K562 (cell line): ENCODE data around the gene CUL2. TPM values are rescaled to one million over a fixed set of nuclear protein-coding genes. Genes with fewer than 3 reads are reported as not detected.

Source experiments
- ATAC-seq: fragments of 200-7000 bp; cut with Tn5 transposase; 3 replicates; pipeline ENCODE4 v1.9.1; 2020; ENCODE audit warnings: moderate library complexity
- BruUV-seq: library from RNA; stranded (reverse); fragments of 400-500 nt; replicated peaks from 2 replicates; lab custom pipeline; 2021; lab: Mats Ljungman, UMichigan
- CTCF ChIA-PET: fragments of 300-600 bp; formaldehyde crosslinking; extraction: SDS; loops from one replicate; lab custom pipeline; 2021; ENCODE audit warnings: low intra/inter-chr PET ratio; lab: Yijun Ruan, JAX
- POLR2A ChIA-PET: fragments of 300-600, 350-650 bp; sonication (Branson Sonifier 250); formaldehyde crosslinking; extraction: SDS; loops from one replicate; lab custom pipeline; 2021; ENCODE audit warnings: antibody characterized with exemption, inconsistent platforms; lab: Yijun Ruan, JAX
- DNase-seq, 4 experiments: peaks; one replicate each; pipeline versions ENCODE4 v3.0.0 to v3.0.0-alpha.2; 2011 to 2018; ENCODE audit warnings: low spot score in 3 of 4, mixed read lengths in 3 of 4; ENCODE audit errors: extremely low read depth in 1 of 4
- FAIRE-seq: peaks from 2 replicates; lab custom pipeline; 2011; peaks lifted over from hg19 to GRCh38; lab: Jason Lieb, UNC
- H2AFZ ChIP-seq: 2 replicates; pipeline ENCODE4 v1.6.0; 2011; ENCODE audit warnings: low read depth, low read length, control low read depth, inconsistent platforms
- H3K27ac ChIP-seq: fragments of 200-600 bp; 3 replicates; pipeline ENCODE4 v1.8.0; 2011; ENCODE audit warnings: low read depth, mild to moderate bottlenecking, control low read depth, inconsistent platforms, low read length, moderate library complexity, mixed read lengths; ENCODE audit errors: extremely low read depth
- H3K27me3 ChIP-seq, 2 experiments: fragments of 300-600 bp in 1 of 2; 2 replicates in 1 of 2; 3 replicates in 1 of 2; pipeline versions ENCODE4 v1.6.0 to v1.8.0; 2011; ENCODE audit warnings: inconsistent platforms in 2 of 2, low read length in 2 of 2, mild to moderate bottlenecking in 1 of 2, mixed read lengths in 1 of 2, moderate library complexity in 1 of 2; ENCODE audit not compliant: control insufficient read depth in 2 of 2, insufficient read depth in 2 of 2
- H3K36me3 ChIP-seq: fragments of 300-600 bp; 3 replicates; pipeline ENCODE4 v1.8.0; 2011; ENCODE audit warnings: mild to moderate bottlenecking, low read length, inconsistent platforms; ENCODE audit not compliant: control insufficient read depth, insufficient read depth
- H3K4me1 ChIP-seq, 2 experiments: fragments of 200-600 bp in 1 of 2; replicated peaks in 1 of 2; 2 replicates in 1 of 2; 3 replicates in 1 of 2; pipeline versions ENCODE4 v1.5.1 to v1.8.0; 2011; ENCODE audit warnings: inconsistent platforms in 2 of 2, low read length in 2 of 2, mild to moderate bottlenecking in 1 of 2, mixed read lengths in 1 of 2, moderate library complexity in 1 of 2; ENCODE audit not compliant: control insufficient read depth in 2 of 2, insufficient read depth in 2 of 2
- H3K4me2 ChIP-seq: 2 replicates; pipeline ENCODE4 v1.6.1; 2011; ENCODE audit warnings: low read length, control low read depth, inconsistent platforms, mixed read lengths; ENCODE audit not compliant: insufficient read depth
- H3K4me3 ChIP-seq: fragments of 200-600 bp; sonication (generic), shearing (Covaris generic); 2 replicates; pipeline ENCODE4 v1.5.1; 2016; ENCODE audit warnings: control low read depth, inconsistent platforms
- H3K79me2 ChIP-seq: fragments of 200-600 bp; 3 replicates; pipeline ENCODE4 v1.8.0; 2011; ENCODE audit warnings: low read length, inconsistent platforms; ENCODE audit not compliant: control insufficient read depth, insufficient read depth
- H3K9ac ChIP-seq, 2 experiments: 2 replicates each; pipeline versions ENCODE4 v1.6.0 to v1.6.1; 2011; ENCODE audit warnings: low read depth in 2 of 2, low read length in 2 of 2, control low read depth in 1 of 2, inconsistent platforms in 1 of 2, mild to moderate bottlenecking in 1 of 2, mixed read lengths in 1 of 2; ENCODE audit not compliant: insufficient read depth in 1 of 2
- H3K9me1 ChIP-seq: one replicate; pipeline ENCODE4 v1.6.0; 2011; ENCODE audit warnings: inconsistent platforms, mild to moderate bottlenecking, low read length, moderate library complexity; ENCODE audit not compliant: control insufficient read depth, insufficient read depth
- H3K9me3 ChIP-seq: replicated peaks from 2 replicates; pipeline ENCODE4 v1.5.1; 2011; ENCODE audit warnings: low read depth, low read length, inconsistent platforms; ENCODE audit not compliant: control insufficient read depth, insufficient read depth
- H4K20me1 ChIP-seq: replicated peaks from 2 replicates; pipeline ENCODE4 v1.6.1; 2011; ENCODE audit warnings: low read length, inconsistent platforms, mixed read lengths; ENCODE audit not compliant: control insufficient read depth, insufficient read depth
- BMI1 ChIP-seq: fragments of 150-350 bp; IDR thresholded peaks from 2 replicates; pipeline ENCODE4 v1.6.1; 2014; ENCODE audit warnings: low read length
- CCAR2 ChIP-seq: fragments of 200-400 bp; formaldehyde crosslinking; IDR thresholded peaks from 2 replicates; pipeline ENCODE4 v1.6.1; 2017; ENCODE audit warnings: mild to moderate bottlenecking, low read depth, low read length
- GTF2A2 ChIP-seq: IDR thresholded peaks from 2 replicates; pipeline ENCODE4 v1.6.1; 2016; ENCODE audit warnings: mild to moderate bottlenecking, missing genetic modification characterization, missing compliant biosample characterization
- JUND ChIP-seq, 2 experiments: IDR thresholded peaks; 2 replicates in 1 of 2; 3 replicates in 1 of 2; pipeline ENCODE4 v1.6.1; 2011; ENCODE audit warnings: borderline replicate concordance in 2 of 2, low read depth in 2 of 2, low read length in 2 of 2, improper control_type of control experiment in 1 of 2, missing biosample characterization in 1 of 2, missing genetic modification characterization in 1 of 2, missing genetic modification reagents in 1 of 2
- MAFF ChIP-seq: IDR thresholded peaks from 2 replicates; pipeline ENCODE4 v1.6.1; 2012; ENCODE audit warnings: low read length, improper control_type of control experiment
- NBN ChIP-seq: fragments of 450-650 bp; IDR thresholded peaks from 2 replicates; pipeline ENCODE4 v1.6.1; 2016; ENCODE audit warnings: low read depth, mild to moderate bottlenecking
- NFRKB ChIP-seq: fragments of 450-650 bp; IDR thresholded peaks from 2 replicates; pipeline ENCODE4 v1.6.1; 2016; ENCODE audit warnings: low read depth
- NR3C1 ChIP-seq: sonication (generic); formaldehyde crosslinking; IDR thresholded peaks from 2 replicates; pipeline ENCODE4 v1.8.1; 2022; ENCODE audit warnings: missing genetic modification reagents
- SAP30 ChIP-seq: fragments of 200-600 bp; sonication (generic); IDR thresholded peaks from 2 replicates; pipeline ENCODE4 v1.6.1; 2012; ENCODE audit warnings: borderline replicate concordance, low read depth, mild to moderate bottlenecking, moderate library complexity, low read length, control low read depth, inconsistent platforms; ENCODE audit not compliant: insufficient read depth, poor library complexity, severe bottlenecking
- SNIP1 ChIP-seq: fragments of 450-650 bp; IDR thresholded peaks from 2 replicates; pipeline ENCODE4 v1.7.1; 2017; ENCODE audit warnings: low read depth, mild to moderate bottlenecking
- ZBED1 ChIP-seq: IDR thresholded peaks from 2 replicates; pipeline ENCODE4 v1.6.1; 2014
- ZNF384 ChIP-seq: IDR thresholded peaks from 2 replicates; pipeline ENCODE4 v1.6.1; 2012; ENCODE audit warnings: low read depth, low read length, improper control_type of control experiment
- ZNF76 ChIP-seq: fragments of 250-450 bp; sonication (Bioruptor Pico); IDR thresholded peaks from 2 replicates; pipeline ENCODE4 v1.4.0; 2020; ENCODE audit warnings: mild to moderate bottlenecking, moderate library complexity, borderline replicate concordance
- WGBS: fragments of 100-300 bp; shearing (Covaris generic); methylation state at CpG from one replicate; pipeline ENCODE4 v1.1.6; 2016; ENCODE audit warnings: low coverage, mixed read lengths; ENCODE audit not compliant: insufficient coverage; ENCODE audit errors: missing lambda C conversion rate; 5-methylcytosine and 5-hydroxymethylcytosine counted together
- in situ Hi-C: fragments of 300-500 bp; cut with MboI; formaldehyde crosslinking; loops from 4 replicates; pipeline ENCODE4 v1.15.0; 2018; ENCODE audit warnings: inconsistent platforms, mixed read lengths
- intact Hi-C: fragments of 100-400 bp; cut with micrococcal nuclease; formaldehyde crosslinking; loops from 2 replicates; pipeline ENCODE4 v1.14.2; 2022
- polyA plus RNA-seq, 8 experiments: library from polyadenylated mRNA; depleted of rRNA in 4 of 8; stranded (reverse) in 5 of 8; unstranded in 3 of 8; fragments of >200 nt; fragmentation: Nextera tagmentation in 2 of 8; fragmentation: Illumina TruSeq in 1 of 8; extraction: Ambion mirVana in 2 of 8; extraction: Trizol in 1 of 8; gene quantifications; 2 replicates each; pipeline versions ENCODE4 v1.2.1 to v1.2.3, GENCODE V29; 2011 to 2014; ENCODE audit warnings: inconsistent platforms in 1 of 8, missing spikeins in 1 of 8
- total RNA-seq, 7 experiments: library from RNA; depleted of rRNA in 6 of 7; stranded (reverse); fragments of >200 nt in 6 of 7; fragmentation: Illumina TruSeq in 2 of 7; extraction: Trizol in 2 of 7; gene quantifications; 2 replicates each; pipeline versions ENCODE4 v1.2.1 to v1.2.3, GENCODE V29; 2011 to 2021; ENCODE audit warnings: low replicate concordance in 1 of 7
- TF ChIP-seq, protein P1 (sequence below): fragments of 450-650 bp; IDR thresholded peaks from 2 replicates; pipeline ENCODE4 v1.6.1; 2016; ENCODE audit warnings: low read depth, mild to moderate bottlenecking, moderate library complexity
- TF ChIP-seq, protein P2 (sequence below): fragments of 450-650 bp; IDR thresholded peaks from 2 replicates; pipeline ENCODE4 v1.6.1; 2017; ENCODE audit warnings: antibody characterized with exemption
- TF ChIP-seq, protein P3 (sequence below): fragments of 150-350 bp; IDR thresholded peaks from 2 replicates; pipeline ENCODE4 v1.6.1; 2014; ENCODE audit warnings: low read depth, mild to moderate bottlenecking, low read length, borderline replicate concordance

Gene CUL2
- total and polyA plus RNA-seq, 9 of the 15 experiments (the other 6 are each of a cell fraction or from before 2014, with no cell fraction given) = 17.3 to 46.3 (median 41.2) TPM

DNA sequence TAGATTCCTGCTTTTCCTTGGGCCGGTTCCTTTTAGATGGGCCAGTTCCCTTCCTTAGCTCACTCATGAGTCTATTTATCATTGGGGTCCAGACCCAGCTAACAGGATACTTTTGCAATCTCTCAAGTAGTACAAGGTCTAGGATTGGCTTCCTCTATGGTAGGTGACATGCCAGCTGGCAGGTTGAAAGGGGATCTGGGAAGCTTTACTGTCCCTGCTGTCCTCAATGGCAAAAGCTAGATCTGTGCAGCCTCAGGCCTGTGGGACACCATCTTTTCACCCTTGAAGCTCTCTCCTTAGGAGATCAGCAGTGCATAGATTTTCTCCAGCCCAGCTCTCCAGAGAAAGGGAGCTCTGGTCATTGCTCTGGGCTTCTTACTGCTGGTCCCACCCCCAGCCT is 96.4 kb downstream of the CUL2 start:
- H3K9ac ChIP-seq = no peak overlapping the region
- no peak for TF ChIP-seq GTF2A2 (tag)
- TF ChIP-seq, protein P1, sequence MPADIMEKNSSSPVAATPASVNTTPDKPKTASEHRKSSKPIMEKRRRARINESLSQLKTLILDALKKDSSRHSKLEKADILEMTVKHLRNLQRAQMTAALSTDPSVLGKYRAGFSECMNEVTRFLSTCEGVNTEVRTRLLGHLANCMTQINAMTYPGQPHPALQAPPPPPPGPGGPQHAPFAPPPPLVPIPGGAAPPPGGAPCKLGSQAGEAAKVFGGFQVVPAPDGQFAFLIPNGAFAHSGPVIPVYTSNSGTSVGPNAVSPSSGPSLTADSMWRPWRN = no peak
- TF ChIP-seq ZNF384 = no peak
- no peak for TF ChIP-seq NR3C1 (CRISPR knock-in tag)
- no peak for TF ChIP-seq ZNF76
- no peak for TF ChIP-seq SAP30
- TF ChIP-seq, protein P2, sequence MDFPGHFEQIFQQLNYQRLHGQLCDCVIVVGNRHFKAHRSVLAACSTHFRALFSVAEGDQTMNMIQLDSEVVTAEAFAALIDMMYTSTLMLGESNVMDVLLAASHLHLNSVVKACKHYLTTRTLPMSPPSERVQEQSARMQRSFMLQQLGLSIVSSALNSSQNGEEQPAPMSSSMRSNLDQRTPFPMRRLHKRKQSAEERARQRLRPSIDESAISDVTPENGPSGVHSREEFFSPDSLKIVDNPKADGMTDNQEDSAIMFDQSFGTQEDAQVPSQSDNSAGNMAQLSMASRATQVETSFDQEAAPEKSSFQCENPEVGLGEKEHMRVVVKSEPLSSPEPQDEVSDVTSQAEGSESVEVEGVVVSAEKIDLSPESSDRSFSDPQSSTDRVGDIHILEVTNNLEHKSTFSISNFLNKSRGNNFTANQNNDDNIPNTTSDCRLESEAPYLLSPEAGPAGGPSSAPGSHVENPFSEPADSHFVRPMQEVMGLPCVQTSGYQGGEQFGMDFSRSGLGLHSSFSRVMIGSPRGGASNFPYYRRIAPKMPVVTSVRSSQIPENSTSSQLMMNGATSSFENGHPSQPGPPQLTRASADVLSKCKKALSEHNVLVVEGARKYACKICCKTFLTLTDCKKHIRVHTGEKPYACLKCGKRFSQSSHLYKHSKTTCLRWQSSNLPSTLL = no peak
- TF ChIP-seq, protein P3, sequence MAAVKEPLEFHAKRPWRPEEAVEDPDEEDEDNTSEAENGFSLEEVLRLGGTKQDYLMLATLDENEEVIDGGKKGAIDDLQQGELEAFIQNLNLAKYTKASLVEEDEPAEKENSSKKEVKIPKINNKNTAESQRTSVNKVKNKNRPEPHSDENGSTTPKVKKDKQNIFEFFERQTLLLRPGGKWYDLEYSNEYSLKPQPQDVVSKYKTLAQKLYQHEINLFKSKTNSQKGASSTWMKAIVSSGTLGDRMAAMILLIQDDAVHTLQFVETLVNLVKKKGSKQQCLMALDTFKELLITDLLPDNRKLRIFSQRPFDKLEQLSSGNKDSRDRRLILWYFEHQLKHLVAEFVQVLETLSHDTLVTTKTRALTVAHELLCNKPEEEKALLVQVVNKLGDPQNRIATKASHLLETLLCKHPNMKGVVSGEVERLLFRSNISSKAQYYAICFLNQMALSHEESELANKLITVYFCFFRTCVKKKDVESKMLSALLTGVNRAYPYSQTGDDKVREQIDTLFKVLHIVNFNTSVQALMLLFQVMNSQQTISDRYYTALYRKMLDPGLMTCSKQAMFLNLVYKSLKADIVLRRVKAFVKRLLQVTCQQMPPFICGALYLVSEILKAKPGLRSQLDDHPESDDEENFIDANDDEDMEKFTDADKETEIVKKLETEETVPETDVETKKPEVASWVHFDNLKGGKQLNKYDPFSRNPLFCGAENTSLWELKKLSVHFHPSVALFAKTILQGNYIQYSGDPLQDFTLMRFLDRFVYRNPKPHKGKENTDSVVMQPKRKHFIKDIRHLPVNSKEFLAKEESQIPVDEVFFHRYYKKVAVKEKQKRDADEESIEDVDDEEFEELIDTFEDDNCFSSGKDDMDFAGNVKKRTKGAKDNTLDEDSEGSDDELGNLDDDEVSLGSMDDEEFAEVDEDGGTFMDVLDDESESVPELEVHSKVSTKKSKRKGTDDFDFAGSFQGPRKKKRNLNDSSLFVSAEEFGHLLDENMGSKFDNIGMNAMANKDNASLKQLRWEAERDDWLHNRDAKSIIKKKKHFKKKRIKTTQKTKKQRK = no peak
- no peak for TF ChIP-seq JUND (IDR thresholded peaks at IDR 0.05; ENCODE audit: borderline replicate concordance, low read depth, low read length)
- TF ChIP-seq JUND (tag; IDR thresholded peaks at IDR 0.05; ENCODE audit: borderline replicate concordance, low read depth, low read length) = no peak
- TF ChIP-seq NBN = no peak
- no peak for TF ChIP-seq MAFF
- no peak for TF ChIP-seq ZBED1
- TF ChIP-seq NFRKB = no peak
- no peak for TF ChIP-seq BMI1
- no peak for TF ChIP-seq CCAR2
- TF ChIP-seq SNIP1 = no peak

More for the DNA sequence above, 96.4 kb downstream of the CUL2 start:
- BruUV-seq = no TSS peak
- Histone ChIP-seq H3K27ac (no peak overlapping the region), H2AFZ (no peak overlapping the region), H3K4me2 (no peak overlapping the region), H3K36me3 (no peaks in the 10 kb centered on the region), H3K4me1 (no peaks in the 10 kb centered on the region), H3K9me3 (no peaks in the 10 kb centered on the region), H3K27me3 (no peaks in the 10 kb centered on the region; a peak in 1 of 5 replicates), H4K20me1 (no peaks in the 10 kb centered on the region), H3K4me3 (no peak overlapping the region), H3K9me1 (no peaks in the 10 kb centered on the region), H3K79me2 (no peaks in the 10 kb centered on the region)
- intact Hi-C loops (loop anchor here (2.0 to 10.0 kb wide), 3 partner anchors 101 to 225 kb away; partner anchors contain the start of genes CREM and CUL2), in situ Hi-C loops (no loop called here)
- FAIRE-seq (no peak), DNase-seq (no peak), ATAC-seq (no peak)
- CTCF ChIA-PET = no interaction called here
- WGBS = 24% methylated on average over 1 of the region's 1 CpG
- POLR2A ChIA-PET = interaction anchor here (0.9 to 1.7 kb wide), 2 partner anchors 9 to 10 kb away, joined by 4 to 5 read pairs; no protein-coding TSS in a partner anchor
